Transverse colon (tissue), 3 donors: ENCODE data around the gene SH3PXD2B.

Source experiments
- CTCF ChIP-seq, 5 experiments: fragments of 200-600 bp in 3 of 5; fragments of 450-650 bp in 2 of 5; sonication (generic) in 3 of 5; IDR thresholded peaks; 1 replicate in 2 of 5; 2 replicates in 3 of 5; pipeline ENCODE4 v1.5.1; 2016 to 2017; ENCODE audit warnings: antibody characterized with exemption in 5 of 5, inconsistent platforms in 3 of 5, mild to moderate bottlenecking in 2 of 5, moderate library complexity in 1 of 5
- EP300 ChIP-seq: sonication (generic); formaldehyde crosslinking; IDR thresholded peaks from one replicate; pipeline ENCODE4 v1.6.1; 2017; ENCODE audit warnings: antibody characterized with exemption, low read depth
- POLR2A ChIP-seq: fragments of 450-650 bp; IDR thresholded peaks from one replicate; pipeline ENCODE4 v1.6.1; 2016; ENCODE audit warnings: antibody characterized with exemption, mild to moderate bottlenecking, moderate library complexity

- no peak for TF ChIP-seq POLR2A
- no peak for TF ChIP-seq CTCF (IDR thresholded peaks at IDR 0.05)
- TF ChIP-seq EP300 = no peak
These were observed 33.3 kb upstream of the SH3PXD2B start for GRCh38 chr5:172487671-172488070.
